ENCODE measurements around the gene DNAJA4. TPM values are rescaled to one million over a fixed set of nuclear protein-coding genes. Genes with fewer than 3 reads are reported as not detected.
A peak's percentile ranks its signal among the peaks of the same experiment; 100 is the strongest.

Gene DNAJA4
- total RNA-seq, 6 donors from 2014 or later, result 9.1 to 76.8 (median 19.9) TPM

- TF ChIP-seq POLR2AphosphoS5 (IDR thresholded peaks at IDR 0.05) (no peak), EP300 (IDR thresholded peaks at IDR 0.05) (no peak), POLR2A (IDR thresholded peaks at IDR 0.05) (no peak)
- TF ChIP-seq, protein P1, sequence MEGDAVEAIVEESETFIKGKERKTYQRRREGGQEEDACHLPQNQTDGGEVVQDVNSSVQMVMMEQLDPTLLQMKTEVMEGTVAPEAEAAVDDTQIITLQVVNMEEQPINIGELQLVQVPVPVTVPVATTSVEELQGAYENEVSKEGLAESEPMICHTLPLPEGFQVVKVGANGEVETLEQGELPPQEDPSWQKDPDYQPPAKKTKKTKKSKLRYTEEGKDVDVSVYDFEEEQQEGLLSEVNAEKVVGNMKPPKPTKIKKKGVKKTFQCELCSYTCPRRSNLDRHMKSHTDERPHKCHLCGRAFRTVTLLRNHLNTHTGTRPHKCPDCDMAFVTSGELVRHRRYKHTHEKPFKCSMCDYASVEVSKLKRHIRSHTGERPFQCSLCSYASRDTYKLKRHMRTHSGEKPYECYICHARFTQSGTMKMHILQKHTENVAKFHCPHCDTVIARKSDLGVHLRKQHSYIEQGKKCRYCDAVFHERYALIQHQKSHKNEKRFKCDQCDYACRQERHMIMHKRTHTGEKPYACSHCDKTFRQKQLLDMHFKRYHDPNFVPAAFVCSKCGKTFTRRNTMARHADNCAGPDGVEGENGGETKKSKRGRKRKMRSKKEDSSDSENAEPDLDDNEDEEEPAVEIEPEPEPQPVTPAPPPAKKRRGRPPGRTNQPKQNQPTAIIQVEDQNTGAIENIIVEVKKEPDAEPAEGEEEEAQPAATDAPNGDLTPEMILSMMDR (IDR thresholded peaks at IDR 0.05), result no peak
- no peak overlapping the region for H3K4me3 ChIP-seq
- peaks cover 0 to 7% (median 0%) of the 10 kb centered on the region in 4 donors for H3K4me1 ChIP-seq
- no peaks in the 10 kb centered on the region for H3K36me3 ChIP-seq
- no peak overlapping the region for H3K27ac ChIP-seq
- no peak for DNase-seq
- 66 to 72% methylated on average over 3 of the region's 3 CpGs for WGBS, 2 donors
- no peaks in the 10 kb centered on the region for H3K27me3 ChIP-seq
- H3K9me3 ChIP-seq, result no peaks in the 10 kb centered on the region
- ATAC-seq (ENCODE audit: low FRiP score in 2 of 2), result peak in 1 of 2 donors; percentile 38
These were observed 41.9 kb downstream of the DNAJA4 start for GRCh38 chr15:78306176-78306774.

DNA sequence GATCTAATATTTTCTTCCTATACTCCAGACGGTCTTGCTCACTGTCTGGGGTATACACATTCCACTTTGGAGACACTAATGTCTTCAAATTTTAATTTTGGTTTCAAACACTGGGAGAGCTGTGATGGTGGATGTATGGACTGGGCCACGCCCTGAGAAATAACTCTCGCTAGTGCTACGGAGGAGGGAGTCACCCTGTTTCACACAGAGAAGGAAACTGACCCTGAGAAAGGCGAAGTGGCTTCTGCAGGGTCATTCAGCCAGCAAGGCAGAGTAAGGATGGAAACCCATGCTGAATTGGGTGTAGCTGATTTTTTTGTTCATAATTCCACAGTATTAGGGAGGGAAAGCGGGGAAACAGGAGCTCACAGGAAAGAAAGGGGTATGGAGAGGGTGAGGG is 43.6 kb downstream of the DNAJA4 start:
- WGBS, 2 donors, result 60 to 62% methylated on average over 6 of the region's 6 CpGs
- H3K4me1 ChIP-seq, result peaks cover 0 to 7% (median 0%) of the 10 kb centered on the region in 4 donors
- H3K9me3 ChIP-seq, result no peaks in the 10 kb centered on the region
- no peak overlapping the region for H3K4me3 ChIP-seq
- DNase-seq (no peak), ATAC-seq (ENCODE audit: low FRiP score in 2 of 2) (no peak)
- H3K27me3 ChIP-seq, result no peaks in the 10 kb centered on the region
- TF ChIP-seq, protein P1 (IDR thresholded peaks at IDR 0.05), result no peak
- TF ChIP-seq POLR2A (IDR thresholded peaks at IDR 0.05), result no peak
- TF ChIP-seq POLR2AphosphoS5 (IDR thresholded peaks at IDR 0.05), result no peak
- no peak for TF ChIP-seq EP300 (IDR thresholded peaks at IDR 0.05)
- no peak overlapping the region for H3K27ac ChIP-seq
- H3K36me3 ChIP-seq, result no peaks in the 10 kb centered on the region

DNA sequence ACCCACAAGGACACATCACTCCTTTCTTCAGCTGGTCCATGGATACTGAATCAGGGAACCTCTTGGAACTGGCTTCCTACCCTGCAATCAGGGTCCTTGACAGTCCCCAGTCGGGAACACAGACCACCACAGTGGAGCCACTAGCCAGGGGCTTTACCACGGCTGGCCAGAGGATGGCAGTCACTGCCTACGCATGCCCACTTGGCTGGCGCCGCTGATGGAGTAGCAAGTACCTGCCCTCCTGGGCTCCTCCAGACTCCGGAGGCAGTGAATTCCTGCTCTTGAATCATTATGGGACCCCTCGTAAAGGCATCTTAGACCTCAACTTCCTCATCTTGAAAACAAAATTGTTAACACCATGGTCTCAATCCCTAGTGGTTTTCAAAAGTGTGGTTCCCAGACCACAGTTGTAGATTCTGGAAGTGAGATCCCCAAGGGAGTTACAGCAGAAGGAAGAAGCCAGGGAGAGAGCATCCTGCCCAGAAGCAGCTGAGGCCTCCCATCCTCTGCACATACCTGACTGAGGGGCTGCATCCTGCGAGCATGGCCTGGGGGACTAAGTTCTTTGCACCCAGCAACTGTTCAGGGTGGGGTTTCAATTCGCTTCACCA is 44.2 kb downstream of the DNAJA4 start:
- Histone ChIP-seq H3K4me3 (no peak overlapping the region), H3K27ac (no peak overlapping the region), H3K4me1 (peaks cover 0 to 7% (median 0%) of the 10 kb centered on the region in 4 donors), H3K36me3 (no peaks in the 10 kb centered on the region), H3K27me3 (no peaks in the 10 kb centered on the region), H3K9me3 (no peaks in the 10 kb centered on the region)
- TF ChIP-seq, protein P1 (IDR thresholded peaks at IDR 0.05), result peak; percentile 68 to 86 (median 76)
- no peak for TF ChIP-seq EP300 (IDR thresholded peaks at IDR 0.05)
- WGBS, 2 donors, result 18 to 20% methylated on average over 5 to 9 of the region's 9 CpGs
- DNase-seq (peak; percentile 73 to 75), ATAC-seq (ENCODE audit: low FRiP score in 2 of 2) (peak; percentile 58 to 75)

DNA sequence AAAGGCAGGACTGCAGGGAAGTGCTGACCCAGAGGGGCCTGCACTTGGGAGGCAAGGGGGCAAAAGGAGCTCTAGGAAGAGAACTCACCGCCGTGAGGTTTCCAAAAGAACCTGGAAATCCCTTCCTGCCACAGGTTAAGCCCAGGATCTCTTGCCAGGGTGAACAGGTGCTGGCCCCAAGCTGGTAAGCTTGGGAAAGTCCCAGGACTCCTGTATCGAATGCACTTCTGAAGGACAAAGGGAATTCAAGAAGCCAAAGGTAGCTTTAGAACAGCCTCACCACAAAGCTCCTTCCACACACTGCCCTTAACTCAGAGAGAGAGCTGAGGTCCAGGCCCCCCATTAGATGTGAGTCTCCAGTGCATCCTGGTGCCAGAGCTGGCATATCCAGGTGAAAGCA is 46.9 kb downstream of the DNAJA4 start:
- Histone ChIP-seq H3K27ac (no peak overlapping the region), H3K36me3 (no peaks in the 10 kb centered on the region), H3K9me3 (no peaks in the 10 kb centered on the region), H3K4me3 (no peak overlapping the region), H3K27me3 (no peaks in the 10 kb centered on the region), H3K4me1 (peaks cover 0 to 7% (median 0%) of the 10 kb centered on the region in 4 donors)
- TF ChIP-seq, protein P1 (IDR thresholded peaks at IDR 0.05), result no peak
- no peak for TF ChIP-seq POLR2A (IDR thresholded peaks at IDR 0.05)
- TF ChIP-seq POLR2AphosphoS5 (IDR thresholded peaks at IDR 0.05), result no peak
- no peak for TF ChIP-seq EP300 (IDR thresholded peaks at IDR 0.05)
- no peak for DNase-seq
- WGBS, 2 donors, result 74 to 88% methylated on average over 2 to 3 of the region's 3 CpGs
- ATAC-seq (ENCODE audit: low FRiP score in 2 of 2), result no peak

- ATAC-seq (ENCODE audit: low FRiP score in 2 of 2) (no peak), DNase-seq (no peak)
- Histone ChIP-seq H3K9me3 (no peaks in the 10 kb centered on the region), H3K4me3 (no peak overlapping the region), H3K27me3 (no peaks in the 10 kb centered on the region), H3K36me3 (no peaks in the 10 kb centered on the region), H3K27ac (no peak overlapping the region), H3K4me1 (peaks cover 0 to 7% (median 0%) of the 10 kb centered on the region in 4 donors)
- WGBS, 2 donors, result 83 to 87% methylated on average over 4 of the region's 4 CpGs
- TF ChIP-seq, protein P1 (IDR thresholded peaks at IDR 0.05), result no peak
- TF ChIP-seq POLR2A (IDR thresholded peaks at IDR 0.05), result no peak
- no peak for TF ChIP-seq POLR2AphosphoS5 (IDR thresholded peaks at IDR 0.05)
These were observed 48.2 kb downstream of the DNAJA4 start for GRCh38 chr15:78312536-78312935.
